Nephron (organoid): ENCODE data around the gene SLC39A3.

Experiments used
- H3K27ac Mint-ChIP-seq, 3 experiments: 2 replicates each; pipeline ENCODE4 v1.8.0; 2020; ENCODE audit warnings: mixed read lengths in 3 of 3, mild to moderate bottlenecking in 2 of 3, moderate library complexity in 1 of 3
- H3K27me3 Mint-ChIP-seq: 2 replicates; pipeline ENCODE4 v1.8.0; 2021; ENCODE audit warnings: low read depth, mild to moderate bottlenecking, moderate library complexity, mixed read lengths
- H3K36me3 Mint-ChIP-seq: 2 replicates; pipeline ENCODE4 v1.8.0; 2020; ENCODE audit warnings: low read depth, mixed read lengths
- H3K4me1 Mint-ChIP-seq: 2 replicates; pipeline ENCODE4 v1.8.0; 2020; ENCODE audit warnings: mixed read lengths
- H3K4me3 Mint-ChIP-seq, 3 experiments: 2 replicates each; pipeline ENCODE4 v1.8.0; 2020; ENCODE audit warnings: mild to moderate bottlenecking in 3 of 3, mixed read lengths in 3 of 3, moderate library complexity in 2 of 3
- H3K9me3 Mint-ChIP-seq: 2 replicates; pipeline ENCODE4 v1.8.0; 2020; ENCODE audit warnings: mixed read lengths
- TF ChIP-seq, protein P1 (sequence below), 3 experiments: fragments of 200-600 bp; sonication (generic); IDR thresholded peaks; one replicate each; pipeline ENCODE4 v1.5.0; 2021; ENCODE audit warnings: antibody characterized with exemption in 3 of 3; ENCODE audit not compliant: unreplicated experiment in 3 of 3

The SLC39A3 gene

GRCh38 chr19:2782936-2783780 is 43.3 kb upstream of the SLC39A3 start, which contains the start of gene SGTA:
TSS of gene SGTA (minus strand) at chr19:2783273. CDS start at chr19:2769068, 14,205 bp downstream.
- peaks cover 16% of the 10 kb centered on the region for H3K36me3 Mint-ChIP-seq
- no peaks in the 10 kb centered on the region for H3K27me3 Mint-ChIP-seq
- H3K4me3 Mint-ChIP-seq = peak within 1 kb of the TSS; percentile 89 to 97 (median 95)
- H3K9me3 Mint-ChIP-seq = no peaks in the 10 kb centered on the region
- H3K27ac Mint-ChIP-seq = peak within 1 kb of the TSS; percentile 95 to 99 (median 99)
- H3K4me1 Mint-ChIP-seq = peaks cover 55% of the 10 kb centered on the region
- TF ChIP-seq, protein P1, sequence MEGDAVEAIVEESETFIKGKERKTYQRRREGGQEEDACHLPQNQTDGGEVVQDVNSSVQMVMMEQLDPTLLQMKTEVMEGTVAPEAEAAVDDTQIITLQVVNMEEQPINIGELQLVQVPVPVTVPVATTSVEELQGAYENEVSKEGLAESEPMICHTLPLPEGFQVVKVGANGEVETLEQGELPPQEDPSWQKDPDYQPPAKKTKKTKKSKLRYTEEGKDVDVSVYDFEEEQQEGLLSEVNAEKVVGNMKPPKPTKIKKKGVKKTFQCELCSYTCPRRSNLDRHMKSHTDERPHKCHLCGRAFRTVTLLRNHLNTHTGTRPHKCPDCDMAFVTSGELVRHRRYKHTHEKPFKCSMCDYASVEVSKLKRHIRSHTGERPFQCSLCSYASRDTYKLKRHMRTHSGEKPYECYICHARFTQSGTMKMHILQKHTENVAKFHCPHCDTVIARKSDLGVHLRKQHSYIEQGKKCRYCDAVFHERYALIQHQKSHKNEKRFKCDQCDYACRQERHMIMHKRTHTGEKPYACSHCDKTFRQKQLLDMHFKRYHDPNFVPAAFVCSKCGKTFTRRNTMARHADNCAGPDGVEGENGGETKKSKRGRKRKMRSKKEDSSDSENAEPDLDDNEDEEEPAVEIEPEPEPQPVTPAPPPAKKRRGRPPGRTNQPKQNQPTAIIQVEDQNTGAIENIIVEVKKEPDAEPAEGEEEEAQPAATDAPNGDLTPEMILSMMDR (IDR thresholded peaks at IDR 0.05; ENCODE audit: unreplicated experiment in 3 of 3) = peak; percentile 51 to 55 (median 52)

DNA sequence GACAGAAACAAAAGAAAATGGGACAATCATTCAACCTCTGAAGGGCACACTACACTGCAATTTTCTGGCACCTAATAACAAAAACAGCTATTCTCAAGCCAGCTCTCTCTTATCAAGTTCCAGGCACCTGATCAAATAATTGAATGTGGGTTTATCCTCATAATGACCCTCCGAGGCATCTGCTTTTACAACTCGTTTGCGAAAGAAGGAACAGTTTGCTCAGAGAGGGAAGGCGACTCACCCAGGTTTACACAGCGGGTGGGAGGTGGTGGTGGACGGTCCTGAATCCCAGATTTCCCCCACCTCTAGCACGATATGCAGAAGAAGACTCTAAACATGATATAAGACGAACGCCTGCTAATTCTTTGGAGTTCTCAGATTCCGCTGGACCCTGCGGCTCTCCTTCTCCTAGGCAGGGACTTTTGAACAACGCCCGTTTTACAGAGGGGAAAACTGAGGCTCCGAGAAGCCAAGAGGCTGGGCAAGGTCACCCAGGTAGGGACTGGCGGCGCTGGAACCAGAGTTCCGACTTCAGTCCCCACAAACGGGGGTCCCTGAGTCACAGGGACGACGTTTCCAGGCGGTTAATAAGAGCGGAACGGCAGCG is 42.6 kb upstream of the SLC39A3 start:
- TF ChIP-seq, protein P1 (IDR thresholded peaks at IDR 0.05; ENCODE audit: unreplicated experiment in 3 of 3) = no peak

GRCh38 chr19:2780284-2780683 is 40.5 kb upstream of the SLC39A3 start:
- peak overlapping the region; percentile 31 to 71 (median 34) for H3K27ac Mint-ChIP-seq
- H3K36me3 Mint-ChIP-seq = peaks cover 18% of the 10 kb centered on the region
- H3K4me1 Mint-ChIP-seq = peaks cover 56% of the 10 kb centered on the region
- TF ChIP-seq, protein P1 (IDR thresholded peaks at IDR 0.05; ENCODE audit: unreplicated experiment in 3 of 3) = no peak
- no peaks in the 10 kb centered on the region for H3K27me3 Mint-ChIP-seq
- H3K4me3 Mint-ChIP-seq = peak overlapping the region; percentile 89 to 97 (median 95)
- H3K9me3 Mint-ChIP-seq = no peaks in the 10 kb centered on the region

More for the DNA sequence above, 42.6 kb upstream of the SLC39A3 start:
- Mint-ChIP-seq H3K9me3 (no peaks in the 10 kb centered on the region), H3K27me3 (no peaks in the 10 kb centered on the region), H3K27ac (peak overlapping the region; percentile 44 to 86 (median 56)), H3K4me1 (peaks cover 53% of the 10 kb centered on the region), H3K36me3 (peaks cover 13% of the 10 kb centered on the region), H3K4me3 (peak overlapping the region; percentile 89 to 97 (median 95))

GRCh38 chr19:2779121-2779740 is 39.4 kb upstream of the SLC39A3 start:
- Mint-ChIP-seq H3K27me3 (no peaks in the 10 kb centered on the region), H3K27ac (peak overlapping the region in 1 of 3 experiments; percentile 56), H3K9me3 (no peaks in the 10 kb centered on the region), H3K4me1 (peaks cover 65% of the 10 kb centered on the region), H3K4me3 (peak overlapping the region in 2 of 3 experiments; percentile 14 to 16), H3K36me3 (peaks cover 24% of the 10 kb centered on the region)
- TF ChIP-seq, protein P1 (IDR thresholded peaks at IDR 0.05; ENCODE audit: unreplicated experiment in 3 of 3) = no peak

- peak overlapping the region in 2 of 3 experiments; percentile 65 to 75 for H3K4me3 Mint-ChIP-seq
- no peaks in the 10 kb centered on the region for H3K27me3 Mint-ChIP-seq
- H3K9me3 Mint-ChIP-seq = no peaks in the 10 kb centered on the region
- peaks cover 62% of the 10 kb centered on the region for H3K4me1 Mint-ChIP-seq
- TF ChIP-seq, protein P1 (IDR thresholded peaks at IDR 0.05; ENCODE audit: unreplicated experiment in 3 of 3) = no peak
- peak overlapping the region in 2 of 3 experiments; percentile 40 to 56 for H3K27ac Mint-ChIP-seq
- H3K36me3 Mint-ChIP-seq = peaks cover 24% of the 10 kb centered on the region
Measured at GRCh38 chr19:2777952-2778683, 38.3 kb upstream of the SLC39A3 start.
